Panc1 (cell line): Measurements from ENCODE around the gene MALAT1. TPM values are rescaled to one million over a fixed set of nuclear protein-coding genes. Genes with fewer than 3 reads are reported as not detected.
A peak's percentile ranks its signal among the peaks of the same experiment; 100 is the strongest.

ENCODE experiments used
- ATAC-seq: fragments of 200-7000 bp; cut with Tn5 transposase; 2 replicates; pipeline ENCODE4 v1.9.1; 2020; ENCODE audit warnings: mild to moderate bottlenecking, moderate library complexity
- BruUV-seq: library from RNA; stranded (reverse); fragments of 400-500 nt; replicated peaks from 2 replicates; lab custom pipeline; 2021; lab: Mats Ljungman, UMichigan
- CTCF ChIA-PET: fragments of 300-600 bp; sonication (Branson Sonifier 250); formaldehyde crosslinking; loops from one replicate; lab custom pipeline; 2022; ENCODE audit warnings: antibody characterized with exemption; lab: Charles Lee
- POLR2A ChIA-PET: fragments of 300-600 bp; sonication (Branson Sonifier 250); formaldehyde crosslinking; loops from one replicate; lab custom pipeline; 2022; ENCODE audit warnings: antibody characterized with exemption; lab: Charles Lee
- DNase-seq: peaks from one replicate; pipeline ENCODE4 v3.0.0-alpha.2; 2010; ENCODE audit warnings: low read depth, low spot score
- H3K27ac ChIP-seq: 2 replicates; pipeline ENCODE4 v1.5.1; 2011; ENCODE audit warnings: mild to moderate bottlenecking, low read length, inconsistent platforms
- H3K27me3 ChIP-seq: fragments of 200-500 bp; sonication (Bioruptor generic); 2 replicates; pipeline ENCODE4 v1.6.0; 2014; ENCODE audit warnings: low read length, inconsistent platforms; ENCODE audit not compliant: control insufficient read depth, insufficient read depth
- H3K36me3 ChIP-seq: fragments of 200-500 bp; sonication (Bioruptor generic); 2 replicates; pipeline ENCODE4 v1.5.1; 2014; ENCODE audit warnings: inconsistent platforms, mild to moderate bottlenecking, low read length, moderate library complexity; ENCODE audit not compliant: control insufficient read depth, insufficient read depth
- H3K4me1 ChIP-seq: 2 replicates; pipeline ENCODE4 v1.5.1; 2011; ENCODE audit warnings: inconsistent platforms, mild to moderate bottlenecking, low read length, moderate library complexity; ENCODE audit not compliant: control insufficient read depth, insufficient read depth
- H3K4me3 ChIP-seq, 2 experiments: 2 replicates each; pipeline ENCODE4 v1.5.1; 2011 to 2012; ENCODE audit warnings: low read depth in 2 of 2, low read length in 2 of 2, mild to moderate bottlenecking in 2 of 2, inconsistent platforms in 1 of 2, moderate library complexity in 1 of 2
- H3K9me3 ChIP-seq: fragments of 200-500 bp; sonication (Bioruptor generic); 2 replicates; pipeline ENCODE4 v1.5.1; 2014; ENCODE audit warnings: low read depth, mild to moderate bottlenecking, inconsistent platforms, low read length, moderate library complexity; ENCODE audit not compliant: control insufficient read depth, insufficient read depth
- POLR2AphosphoS5 ChIP-seq: IDR thresholded peaks from 2 replicates; pipeline ENCODE4 v1.6.1; 2012; ENCODE audit warnings: mild to moderate bottlenecking, low read depth, low read length, moderate library complexity
- SIN3A ChIP-seq: IDR thresholded peaks from 2 replicates; pipeline ENCODE4 v1.6.1; 2012; ENCODE audit warnings: low read depth, mild to moderate bottlenecking, low read length, moderate library complexity, borderline replicate concordance; ENCODE audit not compliant: insufficient read depth
- TCF7L2 ChIP-seq: IDR thresholded peaks from 2 replicates; pipeline ENCODE4 v1.6.1; 2011; ENCODE audit warnings: mild to moderate bottlenecking, low read depth, low read length, inconsistent platforms
- in situ Hi-C: cut with HindIII; loops from 2 replicates; pipeline ENCODE4 v1.10.0; 2016; ENCODE audit warnings: low sequenced_read_pairs, low pct_unique_long_range_greater_than_20kb
- intact Hi-C: fragments of 100-400 bp; cut with micrococcal nuclease; formaldehyde crosslinking; loops from one replicate; pipeline ENCODE4 v1.10.0; 2022; ENCODE audit not compliant: unreplicated experiment
- total RNA-seq: library from RNA; stranded (reverse); gene quantifications from one replicate; pipeline ENCODE4 v1.2.1, GENCODE V29; 2021; ENCODE audit not compliant: unreplicated experiment
- TF ChIP-seq, protein P1 (sequence below), 2 experiments: IDR thresholded peaks; 2 replicates each; pipeline ENCODE4 v1.6.1; 2011 to 2012; ENCODE audit warnings: low read depth in 2 of 2, control low read depth in 1 of 2, low read length in 1 of 2, mild to moderate bottlenecking in 1 of 2, moderate library complexity in 1 of 2; ENCODE audit not compliant: insufficient read depth in 1 of 2
- TF ChIP-seq, protein P2 (sequence below): fragments of 450-650 bp; IDR thresholded peaks from 2 replicates; pipeline ENCODE4 v1.5.1; 2017; ENCODE audit warnings: mild to moderate bottlenecking

MALAT1 gene
- total RNA-seq, 1 experiment from 2014 or later = 13,645 TPM

DNA sequence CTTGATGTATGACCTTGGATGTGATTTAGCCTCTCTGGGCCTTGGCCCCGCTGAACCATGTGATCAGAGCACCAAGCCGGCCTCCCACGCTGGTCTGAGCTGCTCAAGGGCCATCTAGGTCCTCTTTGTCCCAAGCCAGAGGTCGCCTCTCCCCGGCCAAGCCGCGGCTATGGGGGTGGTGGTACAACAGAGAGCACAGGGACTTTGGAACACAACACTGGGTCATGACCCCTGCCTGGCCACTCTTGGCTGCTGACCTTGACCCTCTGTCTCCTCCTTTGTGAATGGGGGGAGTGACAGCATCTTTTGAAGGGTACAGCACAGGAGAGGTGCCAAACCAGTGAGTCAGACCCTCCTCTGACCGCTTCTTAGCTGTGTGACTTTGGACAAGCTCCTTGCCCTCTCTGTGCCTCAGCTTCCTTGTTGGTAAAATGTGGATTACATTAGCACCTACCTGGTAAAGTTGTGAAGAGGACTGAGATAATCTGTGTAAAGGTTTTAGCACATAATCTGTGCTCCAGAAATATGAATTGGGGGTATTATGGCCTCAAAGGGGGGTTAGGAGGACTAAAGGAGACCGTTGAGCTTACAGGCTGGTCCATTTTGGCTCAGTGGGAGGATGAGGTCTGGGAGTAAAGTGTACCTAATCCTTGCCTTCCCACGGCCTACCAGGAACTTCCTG, 30.8 kb downstream of the MALAT1 start:
- Histone ChIP-seq H3K27ac (no peak overlapping the region; the same call in 1 of the 2 replicates), H3K4me1 (peaks cover 5% of the 10 kb centered on the region; the same call in 1 of the 2 replicates), H3K27me3 (no peaks in the 10 kb centered on the region), H3K36me3 (peaks cover 6% of the 10 kb centered on the region; the same call in 1 of the 2 replicates), H3K9me3 (no peaks in the 10 kb centered on the region), H3K4me3 (no peak overlapping the region)
- POLR2A ChIA-PET = no interaction called here
- CTCF ChIA-PET = interaction anchor here (0.6 kb wide), 1 partner anchor 23 kb away, joined by 3 read pairs; no protein-coding TSS in a partner anchor
- BruUV-seq = no TSS peak
- DNase-seq (no peak), ATAC-seq (no peak)
- intact Hi-C loops = no loop called here
- TF ChIP-seq, protein P1, sequence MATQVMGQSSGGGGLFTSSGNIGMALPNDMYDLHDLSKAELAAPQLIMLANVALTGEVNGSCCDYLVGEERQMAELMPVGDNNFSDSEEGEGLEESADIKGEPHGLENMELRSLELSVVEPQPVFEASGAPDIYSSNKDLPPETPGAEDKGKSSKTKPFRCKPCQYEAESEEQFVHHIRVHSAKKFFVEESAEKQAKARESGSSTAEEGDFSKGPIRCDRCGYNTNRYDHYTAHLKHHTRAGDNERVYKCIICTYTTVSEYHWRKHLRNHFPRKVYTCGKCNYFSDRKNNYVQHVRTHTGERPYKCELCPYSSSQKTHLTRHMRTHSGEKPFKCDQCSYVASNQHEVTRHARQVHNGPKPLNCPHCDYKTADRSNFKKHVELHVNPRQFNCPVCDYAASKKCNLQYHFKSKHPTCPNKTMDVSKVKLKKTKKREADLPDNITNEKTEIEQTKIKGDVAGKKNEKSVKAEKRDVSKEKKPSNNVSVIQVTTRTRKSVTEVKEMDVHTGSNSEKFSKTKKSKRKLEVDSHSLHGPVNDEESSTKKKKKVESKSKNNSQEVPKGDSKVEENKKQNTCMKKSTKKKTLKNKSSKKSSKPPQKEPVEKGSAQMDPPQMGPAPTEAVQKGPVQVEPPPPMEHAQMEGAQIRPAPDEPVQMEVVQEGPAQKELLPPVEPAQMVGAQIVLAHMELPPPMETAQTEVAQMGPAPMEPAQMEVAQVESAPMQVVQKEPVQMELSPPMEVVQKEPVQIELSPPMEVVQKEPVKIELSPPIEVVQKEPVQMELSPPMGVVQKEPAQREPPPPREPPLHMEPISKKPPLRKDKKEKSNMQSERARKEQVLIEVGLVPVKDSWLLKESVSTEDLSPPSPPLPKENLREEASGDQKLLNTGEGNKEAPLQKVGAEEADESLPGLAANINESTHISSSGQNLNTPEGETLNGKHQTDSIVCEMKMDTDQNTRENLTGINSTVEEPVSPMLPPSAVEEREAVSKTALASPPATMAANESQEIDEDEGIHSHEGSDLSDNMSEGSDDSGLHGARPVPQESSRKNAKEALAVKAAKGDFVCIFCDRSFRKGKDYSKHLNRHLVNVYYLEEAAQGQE (IDR thresholded peaks at IDR 0.05; ENCODE audit: insufficient read depth in 1 of 2, low read depth in 2 of 2, low read length in 1 of 2) = no peak
- TF ChIP-seq TCF7L2 = no peak
- TF ChIP-seq, protein P2, sequence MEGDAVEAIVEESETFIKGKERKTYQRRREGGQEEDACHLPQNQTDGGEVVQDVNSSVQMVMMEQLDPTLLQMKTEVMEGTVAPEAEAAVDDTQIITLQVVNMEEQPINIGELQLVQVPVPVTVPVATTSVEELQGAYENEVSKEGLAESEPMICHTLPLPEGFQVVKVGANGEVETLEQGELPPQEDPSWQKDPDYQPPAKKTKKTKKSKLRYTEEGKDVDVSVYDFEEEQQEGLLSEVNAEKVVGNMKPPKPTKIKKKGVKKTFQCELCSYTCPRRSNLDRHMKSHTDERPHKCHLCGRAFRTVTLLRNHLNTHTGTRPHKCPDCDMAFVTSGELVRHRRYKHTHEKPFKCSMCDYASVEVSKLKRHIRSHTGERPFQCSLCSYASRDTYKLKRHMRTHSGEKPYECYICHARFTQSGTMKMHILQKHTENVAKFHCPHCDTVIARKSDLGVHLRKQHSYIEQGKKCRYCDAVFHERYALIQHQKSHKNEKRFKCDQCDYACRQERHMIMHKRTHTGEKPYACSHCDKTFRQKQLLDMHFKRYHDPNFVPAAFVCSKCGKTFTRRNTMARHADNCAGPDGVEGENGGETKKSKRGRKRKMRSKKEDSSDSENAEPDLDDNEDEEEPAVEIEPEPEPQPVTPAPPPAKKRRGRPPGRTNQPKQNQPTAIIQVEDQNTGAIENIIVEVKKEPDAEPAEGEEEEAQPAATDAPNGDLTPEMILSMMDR = no peak
- no peak for TF ChIP-seq POLR2AphosphoS5
- TF ChIP-seq SIN3A = no peak
- in situ Hi-C loops = no loop called here

DNA sequence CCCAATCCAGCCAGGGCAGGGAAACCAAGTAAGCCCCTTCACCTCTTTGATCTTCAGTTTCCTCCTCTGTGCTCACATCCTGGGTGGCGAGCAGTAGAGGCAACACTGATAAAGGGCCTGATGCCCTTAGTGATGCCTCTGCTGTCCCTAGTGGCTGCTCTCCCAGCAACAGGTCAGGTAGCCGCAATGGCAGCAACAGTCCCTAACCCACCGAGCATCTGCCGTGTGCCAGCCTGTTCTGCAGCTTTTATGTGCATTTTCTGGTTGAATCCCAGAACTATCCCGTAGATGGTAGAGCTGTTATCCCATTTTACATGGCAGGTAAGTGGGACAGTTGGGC, 31.3 kb downstream of the MALAT1 start:
- intact Hi-C loops (no loop called here), in situ Hi-C loops (no loop called here)
- Histone ChIP-seq H3K4me1 (peaks cover 5% of the 10 kb centered on the region; the same call in 1 of the 2 replicates), H3K27ac (no peak overlapping the region; the same call in 1 of the 2 replicates), H3K4me3 (no peak overlapping the region), H3K27me3 (no peaks in the 10 kb centered on the region), H3K36me3 (peaks cover 6% of the 10 kb centered on the region; the same call in 1 of the 2 replicates), H3K9me3 (no peaks in the 10 kb centered on the region)
- BruUV-seq = no TSS peak
- peak; percentile 51; the same call in 1 of the 2 replicates for ATAC-seq
- TF ChIP-seq SIN3A (no peak), POLR2AphosphoS5 (no peak), TCF7L2 (no peak)
- TF ChIP-seq, protein P2 = no peak; the same call in 1 of the 2 replicates
- TF ChIP-seq, protein P1 (IDR thresholded peaks at IDR 0.05; ENCODE audit: insufficient read depth in 1 of 2, low read depth in 2 of 2, low read length in 1 of 2) = no peak
- DNase-seq = no peak
- CTCF ChIA-PET = interaction anchor here (0.6 kb wide), 1 partner anchor 22 kb away, joined by 3 read pairs; no protein-coding TSS in a partner anchor
- POLR2A ChIA-PET = no interaction called here
